Measurements from ENCODE around the gene ELF3. TPM values are rescaled to one million over a fixed set of nuclear protein-coding genes. Genes with fewer than 3 reads are reported as not detected.
"Not testable (repeated sequence)": the region's sequence is repeated elsewhere in the genome, so short reads cannot be mapped to it uniquely, and the experiment has no call there.

Gene ELF3
- total and polyA plus RNA-seq, 5 donors from 2014 or later, result 1.0 TPM; not detected in 4

GRCh38 chr1:202046227-202046626 lies 35.8 kb downstream of the ELF3 start:
- Histone ChIP-seq H3K36me3 (ENCODE audit: control insufficient read depth, insufficient read depth, low read length) (no peaks in the 10 kb centered on the region), H3K27ac (ENCODE audit: insufficient read depth, low read length, poor library complexity, severe bottlenecking) (no peak overlapping the region), H3K4me1 (ENCODE audit: control insufficient read depth, insufficient read depth, low read length, poor library complexity, severe bottlenecking) (no peaks in the 10 kb centered on the region), H3K4me3 (ENCODE audit: low read depth, low read length) (no peak overlapping the region), H3K9me3 (ENCODE audit: control insufficient read depth in 2 of 2, low read length in 2 of 2) (no peaks in the 10 kb centered on the region), H3K27me3 (ENCODE audit: control insufficient read depth, insufficient read depth, low read length) (peaks cover 2% of the 10 kb centered on the region)
- Mint-ChIP-seq H3K27me3 (peaks cover 21% of the 10 kb centered on the region), H3K4me3 (no peak overlapping the region), H3K9me3 (peaks cover 0 to 2% (median 0%) of the 10 kb centered on the region in 7 donors), H3K36me3 (no peaks in the 10 kb centered on the region), H3K4me1 (peaks cover 0 to 2% (median 0%) of the 10 kb centered on the region in 4 donors), H3K27ac (no peak overlapping the region)
- ATAC-seq (ENCODE audit: low read depth in 2 of 2), result no peak
- no peak for DNase-seq

GRCh38 chr1:202046748-202047708 lies 36.6 kb downstream of the ELF3 start:
- ATAC-seq (ENCODE audit: low read depth in 2 of 2) (no peak), DNase-seq (no peak)
- H3K4me1 ChIP-seq (ENCODE audit: control insufficient read depth, insufficient read depth, low read length, poor library complexity, severe bottlenecking), result no peaks in the 10 kb centered on the region
- peaks cover 2% of the 10 kb centered on the region for H3K27me3 ChIP-seq (ENCODE audit: control insufficient read depth, insufficient read depth, low read length)
- Mint-ChIP-seq H3K9me3 (peaks cover 0 to 2% (median 0%) of the 10 kb centered on the region in 7 donors), H3K27ac (peak overlapping the region in 1 of 3 donors; percentile 89), H3K27me3 (peaks cover 28% of the 10 kb centered on the region), H3K4me1 (peaks cover 0 to 2% (median 0%) of the 10 kb centered on the region in 4 donors), H3K36me3 (no peaks in the 10 kb centered on the region), H3K4me3 (no peak overlapping the region)
- no peaks in the 10 kb centered on the region for H3K9me3 ChIP-seq (ENCODE audit: control insufficient read depth in 2 of 2, low read length in 2 of 2)
- no peaks in the 10 kb centered on the region for H3K36me3 ChIP-seq (ENCODE audit: control insufficient read depth, insufficient read depth, low read length)
- H3K27ac ChIP-seq (ENCODE audit: insufficient read depth, low read length, poor library complexity, severe bottlenecking), result no peak overlapping the region
- H3K4me3 ChIP-seq (ENCODE audit: low read depth, low read length), result no peak overlapping the region

GRCh38 chr1:202047977-202048376 lies 37.6 kb downstream of the ELF3 start:
- Mint-ChIP-seq H3K9me3 (peaks cover 0 to 2% (median 0%) of the 10 kb centered on the region in 7 donors), H3K4me1 (peaks cover 0 to 2% (median 0%) of the 10 kb centered on the region in 4 donors), H3K27ac (no peak overlapping the region), H3K27me3 (peaks cover 28% of the 10 kb centered on the region), H3K36me3 (no peaks in the 10 kb centered on the region), H3K4me3 (no peak overlapping the region)
- Histone ChIP-seq H3K27ac (ENCODE audit: insufficient read depth, low read length, poor library complexity, severe bottlenecking) (no peak overlapping the region), H3K4me1 (ENCODE audit: control insufficient read depth, insufficient read depth, low read length, poor library complexity, severe bottlenecking) (no peaks in the 10 kb centered on the region), H3K9me3 (ENCODE audit: control insufficient read depth in 2 of 2, low read length in 2 of 2) (no peaks in the 10 kb centered on the region), H3K36me3 (ENCODE audit: control insufficient read depth, insufficient read depth, low read length) (no peaks in the 10 kb centered on the region), H3K4me3 (ENCODE audit: low read depth, low read length) (no peak overlapping the region), H3K27me3 (ENCODE audit: control insufficient read depth, insufficient read depth, low read length) (peaks cover 2% of the 10 kb centered on the region)
- DNase-seq (no peak), ATAC-seq (ENCODE audit: low read depth in 2 of 2) (no peak)

- Mint-ChIP-seq H3K4me1 (peaks cover 0 to 2% (median 0%) of the 10 kb centered on the region in 4 donors), H3K27ac (no peak overlapping the region), H3K4me3 (no peak overlapping the region), H3K9me3 (peaks cover 0 to 2% (median 0%) of the 10 kb centered on the region in 7 donors), H3K36me3 (no peaks in the 10 kb centered on the region), H3K27me3 (peaks cover 28% of the 10 kb centered on the region)
- H3K9me3 ChIP-seq (ENCODE audit: control insufficient read depth in 2 of 2, low read length in 2 of 2), result no peaks in the 10 kb centered on the region
- no peak overlapping the region for H3K27ac ChIP-seq (ENCODE audit: insufficient read depth, low read length, poor library complexity, severe bottlenecking)
- H3K4me3 ChIP-seq (ENCODE audit: low read depth, low read length), result no peak overlapping the region
- no peaks in the 10 kb centered on the region for H3K4me1 ChIP-seq (ENCODE audit: control insufficient read depth, insufficient read depth, low read length, poor library complexity, severe bottlenecking)
- H3K36me3 ChIP-seq (ENCODE audit: control insufficient read depth, insufficient read depth, low read length), result no peaks in the 10 kb centered on the region
- no peak for ATAC-seq (ENCODE audit: low read depth in 2 of 2)
- H3K27me3 ChIP-seq (ENCODE audit: control insufficient read depth, insufficient read depth, low read length), result peaks cover 2% of the 10 kb centered on the region
- no peak for DNase-seq
These were observed 38.7 kb downstream of the ELF3 start for GRCh38 chr1:202049129-202049528.

- ATAC-seq (ENCODE audit: low read depth in 2 of 2), result no peak
- peaks cover 8% of the 10 kb centered on the region for H3K27me3 Mint-ChIP-seq
- no peak overlapping the region for H3K4me3 ChIP-seq (ENCODE audit: low read depth, low read length)
- no peaks in the 10 kb centered on the region for H3K4me1 Mint-ChIP-seq
- no peak for DNase-seq
- no peaks in the 10 kb centered on the region for H3K9me3 ChIP-seq (ENCODE audit: control insufficient read depth in 2 of 2, low read length in 2 of 2)
- peaks cover 0 to 2% (median 0%) of the 10 kb centered on the region in 7 donors for H3K9me3 Mint-ChIP-seq
- H3K36me3 Mint-ChIP-seq, result no peaks in the 10 kb centered on the region
- H3K4me3 Mint-ChIP-seq, result no peak overlapping the region
- H3K27ac ChIP-seq (ENCODE audit: insufficient read depth, low read length, poor library complexity, severe bottlenecking), result no peak overlapping the region
- no peak overlapping the region for H3K27ac Mint-ChIP-seq
- no peaks in the 10 kb centered on the region for H3K36me3 ChIP-seq (ENCODE audit: control insufficient read depth, insufficient read depth, low read length)
- no peaks in the 10 kb centered on the region for H3K27me3 ChIP-seq (ENCODE audit: control insufficient read depth, insufficient read depth, low read length)
- no peaks in the 10 kb centered on the region for H3K4me1 ChIP-seq (ENCODE audit: control insufficient read depth, insufficient read depth, low read length, poor library complexity, severe bottlenecking)
These were observed 43.7 kb downstream of the ELF3 start for GRCh38 chr1:202054094-202054493.

- not testable (repeated sequence) for H3K36me3 ChIP-seq (ENCODE audit: control insufficient read depth, insufficient read depth, low read length); H3K9me3 ChIP-seq (ENCODE audit: control insufficient read depth in 2 of 2, low read length in 2 of 2); H3K9me3 Mint-ChIP-seq; H3K27me3 Mint-ChIP-seq; H3K4me3 Mint-ChIP-seq; H3K4me1 Mint-ChIP-seq; DNase-seq; ATAC-seq (ENCODE audit: low read depth in 2 of 2); H3K27ac ChIP-seq (ENCODE audit: insufficient read depth, low read length, poor library complexity, severe bottlenecking); H3K36me3 Mint-ChIP-seq; H3K27me3 ChIP-seq (ENCODE audit: control insufficient read depth, insufficient read depth, low read length); H3K4me3 ChIP-seq (ENCODE audit: low read depth, low read length); H3K27ac Mint-ChIP-seq; H3K4me1 ChIP-seq (ENCODE audit: control insufficient read depth, insufficient read depth, low read length, poor library complexity, severe bottlenecking)
These were observed 44.3 kb downstream of the ELF3 start for GRCh38 chr1:202054673-202055072.

- H3K36me3 Mint-ChIP-seq, result no peaks in the 10 kb centered on the region
- H3K4me1 Mint-ChIP-seq, result no peaks in the 10 kb centered on the region
- H3K9me3 Mint-ChIP-seq, result peaks cover 0 to 2% (median 0%) of the 10 kb centered on the region in 7 donors
- H3K27ac Mint-ChIP-seq, result no peak overlapping the region
- H3K36me3 ChIP-seq (ENCODE audit: control insufficient read depth, insufficient read depth, low read length), result no peaks in the 10 kb centered on the region
- no peak overlapping the region for H3K4me3 ChIP-seq (ENCODE audit: low read depth, low read length)
- no peaks in the 10 kb centered on the region for H3K4me1 ChIP-seq (ENCODE audit: control insufficient read depth, insufficient read depth, low read length, poor library complexity, severe bottlenecking)
- peaks cover 6% of the 10 kb centered on the region for H3K27me3 Mint-ChIP-seq
- no peak for ATAC-seq (ENCODE audit: low read depth in 2 of 2)
- no peak overlapping the region for H3K27ac ChIP-seq (ENCODE audit: insufficient read depth, low read length, poor library complexity, severe bottlenecking)
- H3K4me3 Mint-ChIP-seq, result no peak overlapping the region
- H3K27me3 ChIP-seq (ENCODE audit: control insufficient read depth, insufficient read depth, low read length), result no peaks in the 10 kb centered on the region
- DNase-seq, result no peak
- H3K9me3 ChIP-seq (ENCODE audit: control insufficient read depth in 2 of 2, low read length in 2 of 2), result no peaks in the 10 kb centered on the region
These were observed 46.4 kb downstream of the ELF3 start for GRCh38 chr1:202056644-202057334.
